ENCODE measurements around the gene PFKFB4.

PFKFB4 gene

DNA sequence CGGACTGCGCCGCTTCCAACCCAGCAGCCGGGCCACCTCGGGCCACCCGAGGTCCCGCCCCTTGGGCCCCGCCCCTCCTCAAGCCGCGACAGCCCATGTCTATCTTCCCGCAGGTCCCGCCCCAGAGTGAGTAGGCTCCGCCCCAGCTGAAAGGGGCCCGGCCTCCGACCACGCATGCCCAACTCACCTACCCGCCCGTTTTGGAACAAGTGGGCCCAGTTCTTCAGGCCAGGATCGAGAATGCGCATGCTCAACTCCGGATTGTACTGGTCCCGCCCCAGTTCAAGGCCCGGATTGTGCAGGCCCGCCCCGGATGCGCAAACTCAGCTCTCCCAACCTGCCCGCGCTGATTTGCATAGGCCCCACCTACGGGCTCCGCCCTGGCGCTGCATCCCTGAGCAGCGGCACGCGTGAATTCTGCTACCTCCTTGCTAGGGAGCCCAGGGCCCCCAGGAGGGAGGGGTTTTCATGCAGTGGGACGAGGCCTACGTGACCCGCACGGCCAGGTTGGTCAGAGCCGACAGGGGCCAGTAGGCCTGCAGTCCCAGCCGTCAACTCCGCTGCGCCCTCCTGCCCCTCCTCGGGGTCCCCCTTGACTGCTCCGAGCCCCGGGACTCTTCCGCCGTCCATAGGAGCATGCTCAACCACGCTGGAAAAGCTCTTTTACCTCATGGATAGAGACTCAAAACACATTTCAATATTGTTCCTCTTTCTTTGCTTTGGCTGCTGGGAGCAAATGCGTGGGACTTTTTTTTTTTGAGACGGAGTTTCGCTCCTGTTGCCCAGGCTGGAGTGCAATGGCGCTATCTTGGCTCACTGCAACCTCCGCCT lies at the start of gene PFKFB4:
TSS of gene PFKFB4 (minus strand) at position 8 of the 831 bp plus-strand sequence. CDS start 26 bp downstream, outside the sequence.
- Histone ChIP-seq H3K36me3 (ENCODE audit: control insufficient read depth, low read length) (peaks cover 34% of the 10 kb centered on the region), H3K79me2 (ENCODE audit: control insufficient read depth, low read length) (peaks cover 36% of the 10 kb centered on the region), H3K4me3 (ENCODE audit: low read length) (peak within 1 kb of the TSS; percentile 76), H3K27ac (ENCODE audit: low read depth, low read length) (peak within 1 kb of the TSS; percentile 71), H3K27me3 (ENCODE audit: control insufficient read depth, low read length) (0 out of 2 replicates have a peak, but pooled peaks cover 2% of the 10 kb centered on the region), H4K20me1 (ENCODE audit: control insufficient read depth, insufficient read depth, low read depth, low read length) (0 out of 2 replicates have a peak, but pooled peaks cover 3% of the 10 kb centered on the region), H3K9me3 (ENCODE audit: control insufficient read depth, insufficient read depth, low read length) (no peaks in the 10 kb centered on the region), H3F3A (ENCODE audit: control insufficient read depth, insufficient read depth) (peaks cover 7% of the 10 kb centered on the region; the same call in 1 of the 2 replicates), H3K4me2 (ENCODE audit: low read length) (peak within 1 kb of the TSS; percentile 84), H3K4me1 (ENCODE audit: control insufficient read depth, low read length) (peaks cover 71% of the 10 kb centered on the region), H3K9me2 (replicated peaks; ENCODE audit: control insufficient read depth, low read length) (no peaks in the 10 kb centered on the region)
- TF ChIP-seq, protein P1, sequence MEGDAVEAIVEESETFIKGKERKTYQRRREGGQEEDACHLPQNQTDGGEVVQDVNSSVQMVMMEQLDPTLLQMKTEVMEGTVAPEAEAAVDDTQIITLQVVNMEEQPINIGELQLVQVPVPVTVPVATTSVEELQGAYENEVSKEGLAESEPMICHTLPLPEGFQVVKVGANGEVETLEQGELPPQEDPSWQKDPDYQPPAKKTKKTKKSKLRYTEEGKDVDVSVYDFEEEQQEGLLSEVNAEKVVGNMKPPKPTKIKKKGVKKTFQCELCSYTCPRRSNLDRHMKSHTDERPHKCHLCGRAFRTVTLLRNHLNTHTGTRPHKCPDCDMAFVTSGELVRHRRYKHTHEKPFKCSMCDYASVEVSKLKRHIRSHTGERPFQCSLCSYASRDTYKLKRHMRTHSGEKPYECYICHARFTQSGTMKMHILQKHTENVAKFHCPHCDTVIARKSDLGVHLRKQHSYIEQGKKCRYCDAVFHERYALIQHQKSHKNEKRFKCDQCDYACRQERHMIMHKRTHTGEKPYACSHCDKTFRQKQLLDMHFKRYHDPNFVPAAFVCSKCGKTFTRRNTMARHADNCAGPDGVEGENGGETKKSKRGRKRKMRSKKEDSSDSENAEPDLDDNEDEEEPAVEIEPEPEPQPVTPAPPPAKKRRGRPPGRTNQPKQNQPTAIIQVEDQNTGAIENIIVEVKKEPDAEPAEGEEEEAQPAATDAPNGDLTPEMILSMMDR (IDR thresholded peaks at IDR 0.05; ENCODE audit: low read depth, low read length, poor library complexity, severe bottlenecking), result no peak
- TF ChIP-seq EZH2phosphoT487 (IDR thresholded peaks at IDR 0.05; ENCODE audit: borderline replicate concordance, low read length), result no peak

DNA sequence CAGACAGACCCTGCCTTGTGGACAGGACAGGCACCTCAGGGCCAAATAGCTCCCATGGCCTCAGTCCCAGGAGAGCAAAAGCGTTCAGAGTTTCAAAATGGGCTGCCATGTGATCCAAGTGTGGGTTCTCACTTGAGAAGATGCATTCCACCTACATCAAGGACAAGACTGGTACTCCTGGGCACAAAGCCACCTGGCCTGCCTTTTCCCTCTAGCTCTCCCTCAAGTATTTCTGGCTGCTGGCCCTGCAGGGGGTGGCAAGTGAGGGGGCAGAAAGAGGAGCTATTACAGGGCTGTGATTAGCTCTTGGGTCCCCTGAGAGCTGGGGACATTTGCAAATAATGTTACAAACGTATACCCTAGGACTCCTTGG lies 45.0 kb upstream of the PFKFB4 start:
- no peaks in the 10 kb centered on the region for H3K4me1 ChIP-seq (ENCODE audit: control insufficient read depth, low read length)
- H3K36me3 ChIP-seq (ENCODE audit: control insufficient read depth, low read length), result peaks cover 79% of the 10 kb centered on the region
- no peak overlapping the region for H3K4me2 ChIP-seq (ENCODE audit: low read length)
- no peak overlapping the region for H3K27ac ChIP-seq (ENCODE audit: low read depth, low read length)
- H3K9me2 ChIP-seq (replicated peaks; ENCODE audit: control insufficient read depth, low read length), result no peaks in the 10 kb centered on the region
- H3F3A ChIP-seq (ENCODE audit: control insufficient read depth, insufficient read depth), result peaks cover 2% of the 10 kb centered on the region; the same call in 1 of the 2 replicates
- peaks cover 6% of the 10 kb centered on the region; the same call in 1 of the 2 replicates for H4K20me1 ChIP-seq (ENCODE audit: control insufficient read depth, insufficient read depth, low read depth, low read length)
- H3K9me3 ChIP-seq (ENCODE audit: control insufficient read depth, insufficient read depth, low read length), result no peaks in the 10 kb centered on the region
- H3K79me2 ChIP-seq (ENCODE audit: control insufficient read depth, low read length), result no peaks in the 10 kb centered on the region
- H3K27me3 ChIP-seq (ENCODE audit: control insufficient read depth, low read length), result no peaks in the 10 kb centered on the region
- no peak overlapping the region for H3K4me3 ChIP-seq (ENCODE audit: low read length)
- TF ChIP-seq, protein P1 (IDR thresholded peaks at IDR 0.05; ENCODE audit: low read depth, low read length, poor library complexity, severe bottlenecking), result no peak

DNA sequence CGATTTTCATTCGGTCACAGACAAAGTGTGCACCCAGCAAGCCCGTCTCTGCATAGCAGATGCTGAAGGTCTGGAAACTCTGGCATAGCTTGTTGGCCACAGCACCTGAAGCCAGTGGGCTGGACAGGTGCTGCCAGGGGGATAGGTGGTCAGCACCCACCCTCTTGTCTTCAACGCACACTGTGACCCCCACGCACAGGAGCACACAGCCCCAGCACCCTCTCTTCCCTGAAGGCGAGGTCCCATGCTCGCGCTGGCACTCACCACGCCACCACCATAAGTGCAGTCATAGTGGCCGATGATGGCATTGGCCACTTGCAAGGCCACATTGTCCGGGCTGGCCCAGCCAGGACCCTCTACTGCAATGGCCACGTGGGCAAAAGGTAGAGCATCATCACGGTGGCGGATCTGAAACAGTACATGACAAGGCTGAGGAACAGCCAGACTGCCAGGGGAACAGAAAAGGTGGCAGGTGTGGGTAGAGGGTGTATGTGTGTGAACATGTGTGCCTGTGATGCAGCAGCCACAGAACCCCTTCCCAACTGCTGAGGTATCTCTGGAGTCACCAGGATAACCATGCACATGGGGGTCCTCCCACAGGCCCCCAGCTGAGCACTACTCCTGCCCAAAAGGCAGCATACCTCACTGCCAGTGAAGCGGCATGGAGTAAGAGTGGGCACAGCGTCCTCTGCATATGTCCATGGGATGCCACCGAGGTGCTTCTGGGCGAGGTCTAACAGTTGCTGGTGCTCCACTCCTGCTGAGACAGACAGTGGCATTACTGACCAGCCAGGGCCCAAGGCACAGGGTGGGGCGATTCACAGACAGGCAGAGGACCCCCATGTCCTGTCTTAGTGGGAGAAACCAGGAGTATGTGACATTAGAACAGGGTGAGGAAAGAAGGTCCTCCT lies 44.4 kb upstream of the PFKFB4 start:
- H3K4me1 ChIP-seq (ENCODE audit: control insufficient read depth, low read length), result no peaks in the 10 kb centered on the region
- TF ChIP-seq, protein P1 (IDR thresholded peaks at IDR 0.05; ENCODE audit: low read depth, low read length, poor library complexity, severe bottlenecking), result no peak
- TF ChIP-seq EZH2phosphoT487 (IDR thresholded peaks at IDR 0.05; ENCODE audit: borderline replicate concordance, low read length), result no peak

More for the DNA sequence above, 44.4 kb upstream of the PFKFB4 start:
- peaks cover 76% of the 10 kb centered on the region for H3K36me3 ChIP-seq (ENCODE audit: control insufficient read depth, low read length)
- no peaks in the 10 kb centered on the region for H3K9me2 ChIP-seq (replicated peaks; ENCODE audit: control insufficient read depth, low read length)
- H3K4me2 ChIP-seq (ENCODE audit: low read length), result no peak overlapping the region
- H3K79me2 ChIP-seq (ENCODE audit: control insufficient read depth, low read length), result no peaks in the 10 kb centered on the region
- no peaks in the 10 kb centered on the region for H3K27me3 ChIP-seq (ENCODE audit: control insufficient read depth, low read length)
- H3K4me3 ChIP-seq (ENCODE audit: low read length), result no peak overlapping the region
- H4K20me1 ChIP-seq (ENCODE audit: control insufficient read depth, insufficient read depth, low read depth, low read length), result peaks cover 6% of the 10 kb centered on the region; the same call in 1 of the 2 replicates
- H3F3A ChIP-seq (ENCODE audit: control insufficient read depth, insufficient read depth), result peaks cover 2% of the 10 kb centered on the region; the same call in 1 of the 2 replicates
- H3K9me3 ChIP-seq (ENCODE audit: control insufficient read depth, insufficient read depth, low read length), result no peaks in the 10 kb centered on the region
- no peak overlapping the region for H3K27ac ChIP-seq (ENCODE audit: low read depth, low read length)
